GM18505 (cell line): ENCODE measurements around the gene S100A3.

Experiments
- ATAC-seq: cut with Tn5 transposase; IDR thresholded peaks from one replicate; pipeline ENCODE4 v1.9.1; 2021; ENCODE audit not compliant: unreplicated experiment
- POLR2A ChIP-seq: IDR thresholded peaks from 4 replicates; pipeline ENCODE4 v1.6.1; 2011; ENCODE audit warnings: borderline replicate concordance; ENCODE audit not compliant: insufficient read depth, insufficient read length; ENCODE audit errors: extremely low read depth

Gene S100A3

DNA sequence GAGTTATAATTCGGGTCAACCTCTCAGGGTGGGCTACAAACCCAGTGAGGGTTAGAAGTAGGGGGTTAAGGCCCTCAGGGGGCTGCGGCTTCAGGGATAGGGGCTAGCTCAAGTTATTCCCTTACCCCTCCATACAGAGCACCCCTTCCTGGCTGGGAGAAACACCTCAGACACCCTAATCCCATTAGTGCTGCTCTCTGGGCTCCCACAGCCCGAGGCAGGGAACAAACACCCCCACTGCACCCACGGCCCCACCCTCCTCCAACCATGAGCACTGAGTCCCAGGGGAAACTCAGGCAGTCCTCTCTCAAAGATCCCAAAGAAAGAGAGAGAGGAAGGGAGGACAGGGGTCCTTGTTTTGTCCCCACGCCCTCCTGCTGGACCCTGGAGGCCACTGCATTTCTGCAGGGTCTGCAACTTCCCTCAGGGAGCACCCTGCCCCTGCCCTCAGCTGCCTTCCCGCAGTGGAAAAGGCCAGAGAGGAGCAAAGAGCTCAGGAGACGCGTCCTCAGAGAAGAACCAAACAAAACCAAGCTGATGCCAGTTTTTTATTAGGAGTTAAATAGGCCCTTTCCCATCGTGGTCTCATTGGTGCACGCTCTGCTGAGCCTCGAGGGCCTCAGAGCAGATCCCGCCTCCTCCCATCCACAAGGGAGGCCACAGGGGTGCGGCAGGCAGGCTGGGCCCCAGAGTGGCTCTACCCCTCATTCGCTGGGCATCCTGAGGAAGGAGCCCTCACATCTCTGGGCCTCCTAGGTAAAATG, 2.1 kb downstream of the S100A3 start:
- ATAC-seq, result no peak
- TF ChIP-seq POLR2A, result no peak

GRCh38 chr1:153546371-153546770, 2.7 kb downstream of the S100A3 start:
- TF ChIP-seq POLR2A, result no peak
- ATAC-seq, result no peak

GRCh38 chr1:153545067-153546055, 3.7 kb downstream of the S100A3 start, which contains the start of gene S100A4:
Gene S100A4 (minus strand): TSS chr1:153545806. CDS start chr1:153544794, 1,012 bp downstream.
- TF ChIP-seq POLR2A, result peak; percentile 8
- no peak for ATAC-seq

- no peak for ATAC-seq
- no peak for TF ChIP-seq POLR2A
Measured at GRCh38 chr1:153544453-153545066, 4.5 kb downstream of the S100A3 start.

DNA sequence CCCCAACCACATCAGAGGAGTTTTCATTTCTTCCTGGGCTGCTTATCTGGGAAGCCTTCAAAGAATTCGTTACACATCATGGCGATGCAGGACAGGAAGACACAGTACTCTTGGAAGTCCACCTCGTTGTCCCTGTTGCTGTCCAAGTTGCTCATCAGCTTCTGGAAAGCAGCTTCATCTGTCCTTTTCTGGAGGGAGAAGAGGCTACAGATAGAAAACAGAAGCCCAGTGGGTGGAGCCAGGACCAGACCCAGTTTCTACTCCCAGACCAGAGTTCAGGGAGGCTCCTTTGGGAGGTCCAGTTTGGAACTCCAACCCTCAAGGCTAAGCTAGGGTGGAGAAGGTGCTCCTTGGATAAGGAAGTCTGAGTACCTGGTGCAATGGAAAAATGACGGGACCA, 5.3 kb downstream of the S100A3 start:
- TF ChIP-seq POLR2A, result no peak
- ATAC-seq, result no peak

DNA sequence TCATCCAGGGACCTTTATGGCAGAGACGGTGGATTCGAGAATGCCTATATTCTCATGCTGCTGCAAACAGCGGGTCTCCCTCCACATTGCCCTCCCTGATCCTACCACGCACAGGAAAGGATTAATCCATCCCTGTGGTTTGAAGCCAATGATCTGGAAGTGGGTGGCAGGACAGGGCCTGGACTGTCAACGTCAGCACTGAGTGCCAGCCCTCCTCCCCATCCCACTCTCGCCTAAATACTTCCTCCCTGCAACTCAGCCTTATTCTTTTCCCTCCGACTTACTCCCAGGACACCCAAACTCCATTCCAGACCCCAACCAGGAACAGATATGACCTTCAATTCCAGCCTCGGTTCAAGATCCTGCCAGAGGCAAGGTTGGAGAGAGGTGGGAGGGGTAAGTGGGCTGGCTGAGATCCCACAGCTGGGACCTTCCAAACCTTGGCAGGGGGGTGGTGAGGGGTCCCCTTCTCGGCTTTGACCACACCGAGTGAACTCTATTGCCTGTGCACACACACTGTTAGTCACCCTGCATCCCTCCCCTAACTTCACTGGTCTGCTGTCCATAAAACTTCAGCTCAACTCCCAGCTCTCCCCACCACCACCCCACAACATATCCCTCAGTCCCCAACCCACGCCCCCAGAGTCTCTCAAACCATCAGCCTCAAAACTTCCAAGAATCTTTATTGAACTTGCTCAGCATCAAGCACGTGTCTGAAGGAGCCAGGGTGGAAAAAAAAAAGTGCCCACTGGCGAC, 5.9 kb downstream of the S100A3 start:
- ATAC-seq, result no peak
- TF ChIP-seq POLR2A, result no peak

DNA sequence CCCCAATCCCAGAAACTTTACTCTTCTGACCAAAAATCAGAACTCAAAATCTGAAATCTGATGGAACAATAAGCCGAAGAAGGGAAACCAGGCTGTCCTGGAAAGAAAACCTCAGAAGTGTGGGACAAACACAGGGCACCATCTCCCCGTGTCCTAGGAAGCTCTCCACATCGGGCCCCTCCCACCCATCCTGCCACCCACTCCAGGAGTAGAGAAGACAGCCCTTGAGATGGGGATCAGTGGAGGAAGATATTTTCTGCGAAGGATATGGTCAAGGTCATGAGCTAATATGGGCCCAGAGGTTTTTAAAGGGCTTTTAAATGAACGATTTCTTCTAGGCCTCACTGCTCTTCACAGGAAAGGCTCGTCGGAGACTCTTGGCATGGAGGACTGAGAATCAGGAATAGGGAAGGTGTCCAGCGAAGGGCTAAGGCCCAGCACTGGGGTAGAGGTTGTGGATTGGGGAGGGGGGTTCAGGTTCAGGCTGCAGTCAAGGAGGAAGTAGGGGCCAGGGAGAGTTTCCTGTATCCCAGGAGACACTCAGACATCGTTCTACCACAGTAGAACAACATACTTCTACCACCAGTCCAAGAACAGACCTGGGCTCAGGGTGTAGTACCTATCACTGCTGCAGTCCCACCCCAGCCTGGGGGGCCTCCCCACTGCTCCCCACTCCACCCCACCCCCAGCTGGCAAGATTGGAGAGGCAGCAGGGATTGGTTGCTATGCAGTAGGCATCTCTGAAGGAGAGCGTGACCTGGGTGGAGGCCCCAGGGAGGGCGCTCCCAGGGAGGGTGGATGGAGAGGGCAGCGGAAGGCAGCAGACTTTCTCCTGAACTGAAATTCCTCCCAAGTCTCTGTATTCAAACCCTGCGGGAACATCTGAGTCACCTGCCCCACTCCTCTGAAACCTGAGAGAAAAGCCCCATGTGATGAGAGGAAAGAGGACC, 7.1 kb downstream of the S100A3 start:
- TF ChIP-seq POLR2A, result no peak
- no peak for ATAC-seq

DNA sequence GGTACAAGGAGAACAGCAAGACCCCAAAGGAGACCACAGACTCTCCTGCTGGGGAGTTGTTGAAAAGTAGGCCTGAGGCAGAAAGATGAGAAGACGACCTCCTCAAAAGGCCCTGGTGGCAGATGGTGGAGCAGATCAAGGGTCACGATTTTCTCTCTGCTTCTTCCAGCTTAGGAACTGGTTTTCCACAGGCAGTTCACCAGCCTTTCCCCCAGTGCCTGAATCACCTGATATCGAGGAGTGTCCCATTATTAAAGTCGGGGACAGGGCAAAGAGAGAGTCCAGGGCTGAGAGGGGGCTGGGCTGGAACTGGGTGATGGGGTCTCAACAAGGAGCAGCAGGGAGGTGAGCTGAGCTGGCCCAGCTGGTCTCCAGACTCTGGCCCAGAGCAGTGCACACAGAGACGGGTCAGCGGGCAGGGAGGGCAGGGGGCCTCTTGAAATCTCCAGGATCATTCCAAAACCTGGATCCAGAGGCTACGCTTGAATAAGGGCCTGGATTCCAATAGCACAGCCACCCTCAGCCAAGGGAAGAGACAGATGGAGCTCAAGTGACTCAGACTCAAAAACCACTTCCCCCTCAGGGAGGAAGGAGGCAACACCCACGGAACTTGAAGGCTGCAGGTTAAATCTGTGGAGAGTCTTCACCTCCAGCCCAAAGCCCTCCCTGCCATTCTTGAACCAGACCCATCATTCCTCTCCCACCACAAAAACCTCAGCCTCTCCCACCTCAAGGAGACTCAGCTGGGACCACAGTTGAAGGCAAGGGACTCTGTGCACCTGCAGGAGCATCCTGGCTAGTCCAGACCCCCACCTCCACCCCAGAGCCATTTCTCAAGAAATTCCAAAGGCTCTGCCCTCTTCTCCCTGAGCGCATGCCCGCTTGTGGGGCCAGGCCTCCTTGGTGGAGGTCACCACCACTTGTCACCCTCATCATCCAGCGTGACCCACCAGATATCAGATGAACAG, 8.4 kb downstream of the S100A3 start, which contains the start of gene S100A5:
TSS of gene S100A5 (minus strand) at position 541 of the 968 bp plus-strand sequence. CDS start 743 bp downstream, outside the sequence.
- TF ChIP-seq POLR2A, result no peak
- ATAC-seq, result no peak

- ATAC-seq, result no peak
- no peak for TF ChIP-seq POLR2A
Measured at GRCh38 chr1:153539395-153540093, 9.5 kb downstream of the S100A3 start.

- no peak for ATAC-seq
- TF ChIP-seq POLR2A, result no peak
Measured at GRCh38 chr1:153538315-153538821, 10.7 kb downstream of the S100A3 start.

DNA sequence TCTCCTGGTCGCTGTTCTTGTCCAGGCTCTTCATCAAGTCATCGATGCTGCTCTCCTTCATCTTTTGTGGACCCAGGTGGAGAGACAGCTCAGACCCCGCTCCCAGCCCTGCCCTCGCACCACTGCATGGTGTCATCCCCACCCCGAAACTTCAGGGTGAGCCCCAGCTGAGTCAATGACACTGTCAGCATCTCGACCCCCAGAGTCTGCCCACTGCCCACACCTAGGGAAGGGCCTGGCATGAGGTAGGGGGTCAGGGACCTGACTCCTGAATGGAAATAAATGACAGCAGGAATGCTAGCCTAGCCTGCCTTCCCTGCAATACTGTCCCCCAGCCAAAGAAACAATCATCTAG, 11.7 kb downstream of the S100A3 start:
- ATAC-seq, result no peak
- no peak for TF ChIP-seq POLR2A
